GM19397 (cell line): ENCODE results near the gene ZNF112.
"Not testable (repeated sequence)": the region's sequence is repeated elsewhere in the genome, so short reads cannot be mapped to it uniquely, and the experiment has no call there.

Experiments
- ATAC-seq: cut with Tn5 transposase; IDR thresholded peaks from one replicate; pipeline ENCODE4 v1.9.1; 2021; ENCODE audit warnings: mild to moderate bottlenecking, moderate library complexity; ENCODE audit not compliant: unreplicated experiment

The ZNF112 gene

GRCh38 chr19:44356383-44357111 is at the start of gene ZNF112:
ZNF112 (minus strand) TSS chr19:44356680; CDS start chr19:44340539, 16,141 bp downstream.
- ATAC-seq: no peak

GRCh38 chr19:44401139-44402115 is 44.9 kb upstream of the ZNF112 start, which contains the start of gene ZNF285:
ZNF285 (minus strand) TSS chr19:44401608; CDS start chr19:44397213, 4,395 bp downstream.
- peak; percentile 80 for ATAC-seq

GRCh38 chr19:44389268-44389667 is 32.8 kb upstream of the ZNF112 start:
- ATAC-seq: not testable (repeated sequence)

GRCh38 chr19:44374789-44375188 is 18.3 kb upstream of the ZNF112 start:
- ATAC-seq: no peak

GRCh38 chr19:44371815-44372480 is 15.5 kb upstream of the ZNF112 start:
- ATAC-seq: no peak

GRCh38 chr19:44367024-44367423 is 10.5 kb upstream of the ZNF112 start:
- no peak for ATAC-seq

GRCh38 chr19:44346556-44346955 is 9.9 kb downstream of the ZNF112 start:
- ATAC-seq: no peak

- no peak for ATAC-seq
Measured at GRCh38 chr19:44345959-44346358, 10.5 kb downstream of the ZNF112 start.

- ATAC-seq: no peak
Measured at GRCh38 chr19:44344255-44344654, 12.2 kb downstream of the ZNF112 start.

- no peak for ATAC-seq
Measured at GRCh38 chr19:44341794-44342193, 14.7 kb downstream of the ZNF112 start.

- not testable (repeated sequence) for ATAC-seq
Measured at GRCh38 chr19:44334639-44335038, 21.8 kb downstream of the ZNF112 start.

GRCh38 chr19:44332145-44332544 is 24.3 kb downstream of the ZNF112 start:
- no peak for ATAC-seq

GRCh38 chr19:44315883-44316282 is 40.6 kb downstream of the ZNF112 start:
- no peak for ATAC-seq

GRCh38 chr19:44313231-44313630 is 43.2 kb downstream of the ZNF112 start:
- no peak for ATAC-seq

GRCh38 chr19:44308011-44308410 is 48.5 kb downstream of the ZNF112 start:
- no peak for ATAC-seq

GRCh38 chr19:44306283-44306682 is 50.2 kb downstream of the ZNF112 start:
- ATAC-seq: no peak

GRCh38 chr19:44305457-44305856 is 51.0 kb downstream of the ZNF112 start:
- no peak for ATAC-seq

GRCh38 chr19:44304659-44305193 is 51.8 kb downstream of the ZNF112 start, which contains the start of gene ZNF235:
ZNF235 (minus strand) TSS chr19:44305025; CDS start chr19:44303404, 1,621 bp downstream.
- ATAC-seq: peak; percentile 95

- no peak for ATAC-seq
Measured at GRCh38 chr19:44303976-44304568, 52.4 kb downstream of the ZNF112 start.

- no peak for ATAC-seq
Measured at GRCh38 chr19:44303320-44303719, 53.2 kb downstream of the ZNF112 start.
